Fibroblast of skin of back (primary cell): Measurements from ENCODE around the gene DNAJB7.
"Not testable (repeated sequence)": the region's sequence is repeated elsewhere in the genome, so short reads cannot be mapped to it uniquely, and the experiment has no call there.

Experiments
- DNase-seq: peaks from one replicate; pipeline ENCODE4 v3.0.0-alpha.2; 2013

Gene DNAJB7

DNA sequence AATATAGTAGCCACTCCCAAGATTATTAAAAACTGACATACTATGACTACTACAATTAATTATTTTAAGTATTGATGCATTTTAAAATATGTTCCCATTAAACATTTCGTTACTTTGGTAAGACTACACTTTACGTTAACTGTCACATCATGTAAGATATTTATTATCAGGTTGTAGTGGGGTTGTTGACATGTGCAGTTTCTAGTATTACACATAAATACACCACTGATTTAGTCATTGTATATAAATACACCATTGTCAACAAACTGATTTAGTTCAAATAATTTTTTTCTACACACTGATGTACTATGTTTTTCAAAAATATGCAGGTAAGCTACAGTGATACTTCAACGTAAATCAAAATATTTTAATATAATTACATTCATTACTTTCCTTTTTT is 17.0 kb downstream of the DNAJB7 start:
- no peak for DNase-seq

- no peak for DNase-seq
These were observed 23.4 kb downstream of the DNAJB7 start for GRCh38 chr22:40838486-40838885.

- DNase-seq, result no peak
These were observed 27.3 kb downstream of the DNAJB7 start for GRCh38 chr22:40834619-40835018.

- DNase-seq, result no peak
These were observed 32.8 kb downstream of the DNAJB7 start for GRCh38 chr22:40829131-40829530.

DNA sequence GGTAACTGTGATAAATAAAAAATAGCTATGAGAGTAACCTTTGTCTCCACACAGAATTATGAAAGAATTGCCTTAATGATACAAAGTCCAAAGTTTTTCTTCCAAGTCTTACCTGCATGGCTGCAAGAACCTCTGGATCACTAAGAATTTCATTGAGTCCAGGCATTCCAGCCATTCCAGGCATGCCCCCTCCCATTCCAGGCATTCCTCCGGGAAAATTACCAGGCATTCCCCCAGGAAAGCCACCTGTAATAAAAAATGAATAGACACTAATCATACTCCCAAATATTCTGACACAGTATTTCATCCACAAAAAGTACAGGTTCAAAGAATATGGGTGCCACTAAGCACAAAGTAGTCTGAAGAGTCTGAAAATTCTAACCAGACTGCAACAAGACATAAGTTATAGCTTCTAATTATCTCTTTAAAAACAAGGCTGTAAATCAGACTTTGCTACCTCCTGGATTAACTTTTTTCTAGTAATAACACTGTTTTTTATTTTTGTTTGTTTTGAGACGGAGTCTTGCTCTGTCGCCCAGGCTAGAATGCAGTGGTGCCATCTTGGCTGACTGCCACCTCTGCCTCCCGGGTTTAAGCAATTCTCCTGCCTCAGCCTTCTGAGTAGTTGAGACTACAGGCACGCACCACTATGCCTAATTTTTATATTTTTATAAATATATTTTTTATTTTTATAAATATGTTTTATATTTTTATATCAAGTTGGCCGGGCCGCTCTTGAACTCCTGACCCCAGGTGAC is 34.8 kb downstream of the DNAJB7 start:
- DNase-seq, result no peak

DNA sequence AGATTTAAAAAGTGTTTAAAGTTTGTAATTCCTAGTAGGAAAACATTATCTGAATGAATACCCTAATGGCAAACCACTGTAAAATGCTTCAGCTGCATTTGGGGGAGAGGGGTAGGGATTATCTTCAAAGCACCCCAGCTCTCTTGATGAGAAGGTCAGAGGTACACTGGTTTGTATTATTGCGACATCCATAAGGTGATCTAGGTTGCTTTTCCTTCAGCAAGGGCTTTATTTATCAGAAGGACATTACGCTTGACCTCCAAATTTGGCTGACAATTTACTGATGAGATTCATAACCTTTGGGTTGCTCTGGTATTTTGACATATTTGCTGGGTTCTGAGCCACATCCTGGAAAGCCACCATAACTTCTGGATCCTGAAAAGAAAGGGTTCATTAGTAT is 35.6 kb downstream of the DNAJB7 start:
- DNase-seq, result not testable (repeated sequence)

- no peak for DNase-seq
These were observed 38.5 kb downstream of the DNAJB7 start for GRCh38 chr22:40823426-40823825.

DNA sequence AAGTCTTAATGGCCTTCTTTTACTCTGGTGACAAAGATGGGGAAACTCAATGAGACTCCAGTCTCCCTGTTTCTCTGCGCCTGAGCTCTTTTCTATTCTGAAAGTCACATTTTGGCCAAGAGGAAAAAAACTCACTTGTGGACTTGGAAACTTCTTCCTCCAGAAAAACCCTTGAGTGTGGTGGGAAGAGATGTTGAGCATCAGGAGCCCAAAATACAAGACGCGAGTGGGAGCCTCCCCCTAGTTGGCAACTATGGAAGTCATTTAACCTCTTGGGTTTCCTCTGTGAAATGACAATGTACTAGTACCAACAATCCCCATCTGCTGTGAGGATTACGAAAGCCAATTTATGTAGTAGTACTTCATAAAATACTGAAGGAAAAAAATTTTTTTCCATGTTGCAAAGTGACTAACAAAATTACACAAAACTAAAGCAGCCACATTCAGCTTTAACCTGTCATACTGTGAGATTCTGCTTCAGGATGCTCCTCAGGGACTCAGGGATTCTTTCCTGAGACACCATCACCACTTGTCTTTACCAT is 42.2 kb downstream of the DNAJB7 start:
- DNase-seq, result no peak

DNA sequence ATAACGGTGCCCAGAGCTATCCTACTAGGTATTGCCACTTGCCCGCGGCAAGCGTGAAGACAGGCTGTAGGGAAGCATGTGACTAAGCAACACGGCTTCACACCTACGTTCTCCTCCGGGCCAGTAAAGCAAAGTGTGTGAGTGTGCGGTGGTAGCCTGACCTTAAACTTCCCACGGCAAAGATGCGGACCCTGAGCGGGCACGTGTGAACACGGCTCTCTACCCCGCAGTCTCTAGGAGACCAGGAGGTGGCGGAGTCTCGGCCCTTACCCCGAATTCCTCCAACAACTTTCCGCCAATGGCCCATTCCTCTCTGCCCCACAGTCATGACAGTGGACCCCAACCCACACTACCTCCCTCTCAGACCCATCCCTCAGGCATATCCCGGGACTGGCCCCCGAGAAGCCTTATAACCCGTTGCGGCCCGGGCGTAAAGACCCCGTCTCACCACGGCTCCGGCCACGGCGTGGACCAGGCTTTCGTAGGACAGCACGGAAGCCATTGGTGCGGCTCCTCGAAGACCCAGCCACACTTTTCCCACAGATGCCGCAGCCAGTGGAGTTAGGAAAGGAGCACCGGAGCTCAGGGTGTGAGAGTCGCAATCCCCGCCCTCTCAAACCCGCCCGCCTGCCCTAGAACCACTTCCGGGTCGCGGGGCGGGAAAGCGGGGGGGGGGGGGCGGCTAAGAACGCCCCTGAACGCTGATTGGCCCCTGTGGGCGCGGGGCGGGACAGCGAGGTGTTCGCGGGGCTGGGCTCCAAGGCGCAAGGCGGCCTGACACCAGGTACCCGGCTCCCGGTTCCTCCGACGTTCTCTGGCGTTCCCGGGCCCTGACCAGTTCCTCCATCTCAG is 42.9 kb downstream of the DNAJB7 start, which contains the start of gene SLC25A17:
Gene SLC25A17 (minus strand): TSS at position 600 of the 852 bp plus-strand sequence. CDS start 98 bp downstream, at position 502.
- peak; percentile 81 for DNase-seq

- DNase-seq, result no peak
These were observed 43.6 kb downstream of the DNAJB7 start for GRCh38 chr22:40818192-40818746.

DNA sequence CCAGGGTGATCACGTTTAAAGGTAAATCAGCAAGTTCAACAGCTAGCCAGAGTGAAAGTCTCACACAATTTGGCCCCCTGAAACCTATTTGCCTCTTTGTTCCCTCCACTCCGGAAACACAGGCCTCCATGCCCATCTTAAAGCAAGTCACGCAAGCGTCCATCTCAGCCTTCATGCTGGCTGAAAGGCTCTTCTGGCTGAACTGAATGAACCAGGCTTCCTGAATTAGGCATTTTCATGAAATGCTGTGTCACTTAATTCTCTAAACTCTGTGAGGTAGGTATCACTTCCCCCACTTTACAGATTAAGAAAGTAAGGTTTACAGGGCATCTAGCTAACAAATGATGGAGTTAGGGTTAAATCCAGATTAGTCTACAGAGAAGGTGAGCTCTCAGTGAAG is 44.2 kb downstream of the DNAJB7 start:
- no peak for DNase-seq

DNA sequence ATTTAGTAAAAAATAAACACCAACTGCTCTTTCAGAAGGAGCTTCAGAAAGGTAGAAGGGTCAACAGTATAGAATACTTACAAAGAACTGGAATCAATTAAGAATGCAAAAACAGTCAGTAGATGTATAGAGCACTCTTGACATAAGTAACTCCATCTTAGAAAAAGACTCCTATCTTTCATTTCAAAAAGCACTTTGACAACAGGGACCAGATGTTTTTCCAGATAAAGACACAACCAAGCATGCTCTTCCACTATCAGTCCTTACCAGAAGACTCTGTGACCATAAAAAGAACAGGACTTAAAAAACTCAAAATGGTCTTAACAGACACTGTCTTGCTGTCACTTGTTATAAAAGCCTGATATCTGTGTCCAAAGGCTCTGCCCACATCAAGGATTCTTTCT is 48.0 kb downstream of the DNAJB7 start:
- DNase-seq, result no peak
